ENCODE data around the gene NPBWR2. TPM values are rescaled to one million over a fixed set of nuclear protein-coding genes. Genes with fewer than 3 reads are reported as not detected.

The NPBWR2 gene
- total RNA-seq, 1 donor from 2014 or later: not detected

DNA sequence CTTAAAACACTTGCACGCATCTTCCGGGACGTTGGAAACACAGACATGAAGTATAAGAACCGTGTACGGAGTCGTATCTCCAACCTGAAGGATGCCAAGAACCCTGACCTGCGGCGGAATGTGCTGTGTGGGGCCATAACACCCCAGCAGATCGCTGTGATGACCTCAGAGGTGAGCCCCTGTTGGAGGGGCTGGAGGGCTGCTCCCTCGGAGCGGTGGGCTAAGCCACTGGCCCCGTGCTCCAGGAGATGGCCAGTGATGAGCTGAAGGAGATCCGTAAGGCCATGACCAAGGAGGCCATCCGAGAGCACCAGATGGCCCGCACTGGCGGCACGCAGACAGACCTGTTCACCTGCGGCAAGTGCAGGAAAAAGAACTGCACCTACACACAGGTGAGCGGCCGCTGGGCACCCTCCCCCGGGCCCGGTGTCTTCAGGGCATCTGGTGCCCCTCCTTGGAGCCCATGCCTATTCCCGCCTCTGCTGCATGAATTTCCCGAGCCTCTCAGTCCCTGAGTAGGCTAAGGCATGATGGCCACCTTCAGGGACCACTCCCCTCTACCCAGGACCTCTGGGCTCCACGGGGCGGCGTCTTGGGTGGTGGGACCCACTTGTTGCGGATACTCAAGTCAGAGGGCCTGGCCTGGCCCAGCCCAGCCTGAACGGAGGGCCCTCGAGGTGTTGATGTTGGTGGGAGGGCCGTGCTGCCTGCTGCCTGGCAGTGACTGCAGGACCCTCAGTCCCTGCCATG is 36.9 kb downstream of the NPBWR2 start:
- H3K4me3 Mint-ChIP-seq (ENCODE audit: unreplicated experiment): no peak overlapping the region
- H3K4me3 ChIP-seq (ENCODE audit: insufficient read depth, low read depth, low read length): no peak overlapping the region
- H3K4me2 ChIP-seq (ENCODE audit: low read length): no peak overlapping the region
- no peak for DNase-seq (ENCODE audit: low read depth)
- H3K4me1 ChIP-seq (ENCODE audit: insufficient read depth, low read length): peaks cover 11% of the 10 kb centered on the region
- no peaks in the 10 kb centered on the region for H3K9me3 Mint-ChIP-seq (ENCODE audit: unreplicated experiment)
- H3K27me3 Mint-ChIP-seq (ENCODE audit: low read depth, unreplicated experiment): no peaks in the 10 kb centered on the region
- TF ChIP-seq, protein P1, sequence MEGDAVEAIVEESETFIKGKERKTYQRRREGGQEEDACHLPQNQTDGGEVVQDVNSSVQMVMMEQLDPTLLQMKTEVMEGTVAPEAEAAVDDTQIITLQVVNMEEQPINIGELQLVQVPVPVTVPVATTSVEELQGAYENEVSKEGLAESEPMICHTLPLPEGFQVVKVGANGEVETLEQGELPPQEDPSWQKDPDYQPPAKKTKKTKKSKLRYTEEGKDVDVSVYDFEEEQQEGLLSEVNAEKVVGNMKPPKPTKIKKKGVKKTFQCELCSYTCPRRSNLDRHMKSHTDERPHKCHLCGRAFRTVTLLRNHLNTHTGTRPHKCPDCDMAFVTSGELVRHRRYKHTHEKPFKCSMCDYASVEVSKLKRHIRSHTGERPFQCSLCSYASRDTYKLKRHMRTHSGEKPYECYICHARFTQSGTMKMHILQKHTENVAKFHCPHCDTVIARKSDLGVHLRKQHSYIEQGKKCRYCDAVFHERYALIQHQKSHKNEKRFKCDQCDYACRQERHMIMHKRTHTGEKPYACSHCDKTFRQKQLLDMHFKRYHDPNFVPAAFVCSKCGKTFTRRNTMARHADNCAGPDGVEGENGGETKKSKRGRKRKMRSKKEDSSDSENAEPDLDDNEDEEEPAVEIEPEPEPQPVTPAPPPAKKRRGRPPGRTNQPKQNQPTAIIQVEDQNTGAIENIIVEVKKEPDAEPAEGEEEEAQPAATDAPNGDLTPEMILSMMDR (IDR thresholded peaks at IDR 0.05; ENCODE audit: insufficient read depth, low read depth, low read length): no peak
- no peak for TF ChIP-seq EZH2 (IDR thresholded peaks at IDR 0.05; ENCODE audit: insufficient read depth, low read length)
- peaks cover 4% of the 10 kb centered on the region for H3K36me3 Mint-ChIP-seq (ENCODE audit: low read depth, unreplicated experiment)
- no peak for FAIRE-seq
- no peak overlapping the region for H3K27ac ChIP-seq (ENCODE audit: low read depth, low read length)
- peaks cover 8% of the 10 kb centered on the region for H3K4me1 Mint-ChIP-seq (ENCODE audit: low read depth, unreplicated experiment)
- no peak overlapping the region for H2AFZ ChIP-seq (ENCODE audit: low read depth, low read length)
- no peak overlapping the region for H3K27ac Mint-ChIP-seq (ENCODE audit: unreplicated experiment)
- no peaks in the 10 kb centered on the region for H3K27me3 ChIP-seq (ENCODE audit: insufficient read depth, low read length)
- no peaks in the 10 kb centered on the region for H3K36me3 ChIP-seq (ENCODE audit: insufficient read depth, low read length)
- H3K79me2 ChIP-seq (ENCODE audit: insufficient read depth, low read length): no peaks in the 10 kb centered on the region
- peaks cover 17% of the 10 kb centered on the region for H4K20me1 ChIP-seq (ENCODE audit: insufficient read depth, low read length)
- H3K9ac ChIP-seq (ENCODE audit: low read length): no peak overlapping the region
- no peaks in the 10 kb centered on the region for H3K9me3 ChIP-seq (ENCODE audit: insufficient read depth, low read depth, low read length)

DNA sequence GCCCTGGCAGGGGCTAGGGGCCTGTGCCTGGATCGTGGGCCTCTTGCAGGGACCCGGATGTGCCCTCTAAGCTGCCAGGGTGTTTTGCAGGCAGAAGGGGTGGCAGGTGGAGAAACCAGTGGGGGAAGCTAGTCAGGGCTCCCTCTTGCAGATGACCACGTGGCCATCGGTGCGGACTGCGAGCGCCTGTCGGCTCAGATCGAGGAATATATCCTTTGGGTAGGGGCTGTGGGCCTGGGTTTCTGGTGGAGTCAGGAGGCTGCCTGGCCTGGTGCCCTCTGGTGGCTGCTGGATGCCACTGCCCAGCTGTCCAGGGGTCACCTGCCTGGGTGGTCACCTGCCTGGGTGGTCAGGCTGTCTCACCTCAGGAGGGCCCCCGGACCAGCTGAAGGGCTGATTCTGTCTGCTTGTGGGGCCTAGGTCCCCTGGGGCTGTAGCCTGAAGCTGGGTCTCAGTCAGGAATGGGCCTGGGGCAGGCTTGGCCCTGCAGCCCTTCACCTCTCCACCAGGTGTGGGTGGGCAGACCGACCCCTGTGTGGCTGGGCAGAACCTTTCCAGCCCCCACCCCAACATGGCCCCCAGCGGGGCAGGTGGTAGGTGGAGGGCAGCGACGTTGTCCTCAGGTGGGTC is 37.6 kb downstream of the NPBWR2 start:
- Histone ChIP-seq H3K4me1 (ENCODE audit: insufficient read depth, low read length) (peaks cover 11% of the 10 kb centered on the region), H3K9me3 (ENCODE audit: insufficient read depth, low read depth, low read length) (no peaks in the 10 kb centered on the region), H3K9ac (ENCODE audit: low read length) (no peak overlapping the region), H3K79me2 (ENCODE audit: insufficient read depth, low read length) (no peaks in the 10 kb centered on the region), H4K20me1 (ENCODE audit: insufficient read depth, low read length) (peaks cover 22% of the 10 kb centered on the region), H3K4me2 (ENCODE audit: low read length) (no peak overlapping the region), H3K36me3 (ENCODE audit: insufficient read depth, low read length) (no peaks in the 10 kb centered on the region), H2AFZ (ENCODE audit: low read depth, low read length) (no peak overlapping the region), H3K27ac (ENCODE audit: low read depth, low read length) (no peak overlapping the region), H3K4me3 (ENCODE audit: insufficient read depth, low read depth, low read length) (no peak overlapping the region), H3K27me3 (ENCODE audit: insufficient read depth, low read length) (no peaks in the 10 kb centered on the region)
- Mint-ChIP-seq H3K4me1 (ENCODE audit: low read depth, unreplicated experiment) (peaks cover 8% of the 10 kb centered on the region), H3K27ac (ENCODE audit: unreplicated experiment) (no peak overlapping the region), H3K4me3 (ENCODE audit: unreplicated experiment) (no peak overlapping the region), H3K27me3 (ENCODE audit: low read depth, unreplicated experiment) (no peaks in the 10 kb centered on the region), H3K9me3 (ENCODE audit: unreplicated experiment) (no peaks in the 10 kb centered on the region), H3K36me3 (ENCODE audit: low read depth, unreplicated experiment) (peaks cover 4% of the 10 kb centered on the region)
- DNase-seq (ENCODE audit: low read depth) (no peak), FAIRE-seq (no peak)
- no peak for TF ChIP-seq EZH2 (IDR thresholded peaks at IDR 0.05; ENCODE audit: insufficient read depth, low read length)
- TF ChIP-seq, protein P1 (IDR thresholded peaks at IDR 0.05; ENCODE audit: insufficient read depth, low read depth, low read length): peak; percentile 46

DNA sequence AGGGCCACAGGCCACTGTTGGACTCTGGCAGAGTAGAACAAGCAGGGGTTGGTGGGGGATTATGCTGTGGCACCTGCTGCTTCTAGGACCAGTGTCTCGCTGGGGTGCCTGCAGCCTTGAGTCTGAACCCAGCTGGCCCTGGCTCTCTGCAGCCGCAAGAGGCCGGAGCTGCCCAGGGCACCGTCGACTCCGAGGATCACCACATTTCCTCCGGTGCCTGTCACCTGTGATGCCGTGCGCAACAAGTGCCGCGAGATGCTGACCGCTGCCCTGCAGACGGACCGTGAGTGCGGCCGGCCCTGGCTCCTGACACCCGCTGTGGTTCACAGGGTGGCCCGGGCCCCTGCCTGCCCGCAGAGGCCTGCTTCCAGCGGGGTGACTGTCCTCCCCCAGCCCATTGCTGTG is 38.2 kb downstream of the NPBWR2 start:
- Histone ChIP-seq H4K20me1 (ENCODE audit: insufficient read depth, low read length) (peaks cover 27% of the 10 kb centered on the region), H3K27me3 (ENCODE audit: insufficient read depth, low read length) (no peaks in the 10 kb centered on the region), H3K79me2 (ENCODE audit: insufficient read depth, low read length) (no peaks in the 10 kb centered on the region), H3K9ac (ENCODE audit: low read length) (no peak overlapping the region), H3K4me2 (ENCODE audit: low read length) (no peak overlapping the region), H3K36me3 (ENCODE audit: insufficient read depth, low read length) (no peaks in the 10 kb centered on the region), H3K4me3 (ENCODE audit: insufficient read depth, low read depth, low read length) (no peak overlapping the region), H2AFZ (ENCODE audit: low read depth, low read length) (no peak overlapping the region), H3K27ac (ENCODE audit: low read depth, low read length) (no peak overlapping the region), H3K9me3 (ENCODE audit: insufficient read depth, low read depth, low read length) (no peaks in the 10 kb centered on the region), H3K4me1 (ENCODE audit: insufficient read depth, low read length) (peaks cover 16% of the 10 kb centered on the region)
- DNase-seq (ENCODE audit: low read depth): no peak
- no peak for FAIRE-seq
- H3K27me3 Mint-ChIP-seq (ENCODE audit: low read depth, unreplicated experiment): no peaks in the 10 kb centered on the region
- no peaks in the 10 kb centered on the region for H3K9me3 Mint-ChIP-seq (ENCODE audit: unreplicated experiment)
- TF ChIP-seq EZH2 (IDR thresholded peaks at IDR 0.05; ENCODE audit: insufficient read depth, low read length): no peak
- TF ChIP-seq, protein P1 (IDR thresholded peaks at IDR 0.05; ENCODE audit: insufficient read depth, low read depth, low read length): no peak
- peaks cover 13% of the 10 kb centered on the region for H3K4me1 Mint-ChIP-seq (ENCODE audit: low read depth, unreplicated experiment)
- no peak overlapping the region for H3K4me3 Mint-ChIP-seq (ENCODE audit: unreplicated experiment)
- no peak overlapping the region for H3K27ac Mint-ChIP-seq (ENCODE audit: unreplicated experiment)
- H3K36me3 Mint-ChIP-seq (ENCODE audit: low read depth, unreplicated experiment): peaks cover 4% of the 10 kb centered on the region

Data from astrocyte (in vitro differentiated cells and primary cell).